Left lung (tissue), 10 donors: ENCODE results near the gene PLCH1. TPM values are rescaled to one million over a fixed set of nuclear protein-coding genes. Genes with fewer than 3 reads are reported as not detected.
"Not testable (repeated sequence)": the region's sequence is repeated elsewhere in the genome, so short reads cannot be mapped to it uniquely, and the experiment has no call there.

Experiments
- ATAC-seq: fragments of 200-7000 bp; cut with Tn5 transposase; one replicate; pipeline ENCODE4 v1.9.1; 2020; ENCODE audit warnings: moderate library complexity
- DNase-seq, 4 donors: peaks; one replicate each; pipeline ENCODE4 v3.0.0-alpha.2; 2013 to 2020
- H3K27ac ChIP-seq, 2 donors: fragments of 200-600 bp; sonication (generic) in 1 of 2; one replicate each; pipeline versions ENCODE4 v1.5.0 to v1.8.0; 2020 to 2021
- H3K27me3 ChIP-seq, 2 donors: fragments of 200-600 bp; sonication (generic) in 1 of 2; one replicate each; pipeline versions ENCODE4 v1.5.0 to v1.8.0; 2020 to 2021
- H3K36me3 ChIP-seq, 2 donors: fragments of 200-600 bp; sonication (generic) in 1 of 2; one replicate each; pipeline versions ENCODE4 v1.5.0 to v1.8.0; 2020 to 2021
- H3K4me1 ChIP-seq, 2 donors: fragments of 200-600 bp; one replicate each; pipeline ENCODE4 v1.8.0; 2021
- H3K4me3 ChIP-seq, 2 donors: fragments of 200-600 bp; sonication (generic) in 1 of 2; one replicate each; pipeline versions ENCODE4 v1.5.0 to v1.8.0; 2020 to 2021; ENCODE audit warnings: mild to moderate bottlenecking in 1 of 2
- H3K9me3 ChIP-seq, 2 donors: fragments of 200-600 bp; sonication (generic) in 1 of 2; one replicate each; pipeline versions ENCODE4 v1.5.0 to v1.8.0; 2020 to 2021
- CTCF ChIP-seq, 2 donors: fragments of 200-600 bp; sonication (generic) in 1 of 2; IDR thresholded peaks; one replicate each; pipeline versions ENCODE4 v1.5.0 to v1.8.0; 2021; ENCODE audit warnings: antibody characterized with exemption in 2 of 2
- intact Hi-C, 2 donors: fragments of 100-400 bp; cut with DNase I; formaldehyde crosslinking; loops; one replicate each; pipeline versions ENCODE4 v1.11.2 to v1.14.2; 2022
- polyA plus RNA-seq, 6 donors: library from polyadenylated mRNA; unstranded; fragments of 120-200 nt; gene quantifications; one replicate each; pipeline ENCODE4 v1.2.1, GENCODE V29; 2013; ENCODE audit not compliant: insufficient read length in 6 of 6
- total RNA-seq, 2 donors: library from RNA; stranded (reverse); fragmentation: NEBNext Ultra II Directional; extraction: Animal tissue kit (Norgen Biotek cat#: 25700); gene quantifications; one replicate each; pipeline ENCODE4 v1.2.1, GENCODE V29; 2021
- donor health status: DM: no; HTN: yes; CAD: no.
- donor health status: DM: no; HTN: no; CAD: no.

Gene PLCH1
- total and polyA plus RNA-seq, 8 donors = 8.5 to 33.8 (median 23.7) TPM

- TF ChIP-seq CTCF (IDR thresholded peaks at IDR 0.05) = no peak
- no peaks in the 10 kb centered on the region for H3K36me3 ChIP-seq
- no peaks in the 10 kb centered on the region for H3K9me3 ChIP-seq
- H3K4me3 ChIP-seq = no peak overlapping the region
- H3K27ac ChIP-seq = no peak overlapping the region
- peak in 1 of 4 donors; percentile 5 for DNase-seq
- ATAC-seq = peak; percentile 78
- H3K27me3 ChIP-seq = no peaks in the 10 kb centered on the region
- H3K4me1 ChIP-seq = no peaks in the 10 kb centered on the region
- intact Hi-C loops = no loop called here
Observed at GRCh38 chr3:155631323-155632019, 113.4 kb downstream of the PLCH1 start.

GRCh38 chr3:155629556-155629955 lies 115.3 kb downstream of the PLCH1 start:
- Histone ChIP-seq H3K27ac (no peak overlapping the region), H3K9me3 (no peaks in the 10 kb centered on the region), H3K4me3 (no peak overlapping the region), H3K36me3 (no peaks in the 10 kb centered on the region), H3K4me1 (no peaks in the 10 kb centered on the region), H3K27me3 (no peaks in the 10 kb centered on the region)
- ATAC-seq = no peak
- no peak for TF ChIP-seq CTCF (IDR thresholded peaks at IDR 0.05)
- intact Hi-C loops = no loop called here
- no peak for DNase-seq

GRCh38 chr3:155629056-155629455 lies 115.8 kb downstream of the PLCH1 start:
- no peak for ATAC-seq
- Histone ChIP-seq H3K27ac (no peak overlapping the region), H3K36me3 (no peaks in the 10 kb centered on the region), H3K27me3 (no peaks in the 10 kb centered on the region), H3K9me3 (no peaks in the 10 kb centered on the region), H3K4me1 (no peaks in the 10 kb centered on the region), H3K4me3 (no peak overlapping the region)
- no peak for DNase-seq
- TF ChIP-seq CTCF (IDR thresholded peaks at IDR 0.05) = no peak
- intact Hi-C loops = no loop called here

- H3K4me3 ChIP-seq, H3K27me3 ChIP-seq, DNase-seq, H3K36me3 ChIP-seq, ATAC-seq, H3K9me3 ChIP-seq, intact Hi-C loops, H3K4me1 ChIP-seq, H3K27ac ChIP-seq: not testable (repeated sequence)
Observed at GRCh38 chr3:155622647-155623046, 122.2 kb downstream of the PLCH1 start.

GRCh38 chr3:155620552-155620951 lies 124.3 kb downstream of the PLCH1 start:
- DNase-seq, H3K27me3 ChIP-seq, H3K27ac ChIP-seq, H3K4me1 ChIP-seq, intact Hi-C loops, ATAC-seq, H3K36me3 ChIP-seq, H3K4me3 ChIP-seq: not testable (repeated sequence)
- peaks cover 0 to 26% of the 10 kb centered on the region in 2 donors for H3K9me3 ChIP-seq

GRCh38 chr3:155619118-155619915 lies 125.6 kb downstream of the PLCH1 start:
- intact Hi-C loops = no loop called here
- Histone ChIP-seq H3K4me3 (no peak overlapping the region), H3K4me1 (no peaks in the 10 kb centered on the region), H3K9me3 (peaks cover 0 to 34% of the 10 kb centered on the region in 2 donors), H3K27ac (no peak overlapping the region), H3K27me3 (no peaks in the 10 kb centered on the region), H3K36me3 (no peaks in the 10 kb centered on the region)
- TF ChIP-seq CTCF (IDR thresholded peaks at IDR 0.05) = no peak
- DNase-seq (no peak), ATAC-seq (no peak)
